GM21825 (cell line): ENCODE measurements around the gene SLC25A19.
A peak's percentile ranks its signal among the peaks of the same experiment; 100 is the strongest.
"Not testable (repeated sequence)": the region's sequence is repeated elsewhere in the genome, so short reads cannot be mapped to it uniquely, and the experiment has no call there.

ENCODE experiments used
- ATAC-seq: cut with Tn5 transposase; IDR thresholded peaks from one replicate; pipeline ENCODE4 v1.9.1; 2021; ENCODE audit warnings: mild to moderate bottlenecking, moderate library complexity; ENCODE audit not compliant: unreplicated experiment

SLC25A19 gene

GRCh38 chr17:75307957-75308731, 18.9 kb upstream of the SLC25A19 start:
- no peak for ATAC-seq

- ATAC-seq, result no peak
Measured at GRCh38 chr17:75301502-75302206, 12.4 kb upstream of the SLC25A19 start.

GRCh38 chr17:75301049-75301448, 11.8 kb upstream of the SLC25A19 start:
- no peak for ATAC-seq

GRCh38 chr17:75300280-75300679, 11.0 kb upstream of the SLC25A19 start:
- no peak for ATAC-seq

- ATAC-seq, result peak; percentile 59
Measured at GRCh38 chr17:75295201-75296158, 6.2 kb upstream of the SLC25A19 start.

- not testable (repeated sequence) for ATAC-seq
Measured at GRCh38 chr17:75292810-75293448, 3.7 kb upstream of the SLC25A19 start.

DNA sequence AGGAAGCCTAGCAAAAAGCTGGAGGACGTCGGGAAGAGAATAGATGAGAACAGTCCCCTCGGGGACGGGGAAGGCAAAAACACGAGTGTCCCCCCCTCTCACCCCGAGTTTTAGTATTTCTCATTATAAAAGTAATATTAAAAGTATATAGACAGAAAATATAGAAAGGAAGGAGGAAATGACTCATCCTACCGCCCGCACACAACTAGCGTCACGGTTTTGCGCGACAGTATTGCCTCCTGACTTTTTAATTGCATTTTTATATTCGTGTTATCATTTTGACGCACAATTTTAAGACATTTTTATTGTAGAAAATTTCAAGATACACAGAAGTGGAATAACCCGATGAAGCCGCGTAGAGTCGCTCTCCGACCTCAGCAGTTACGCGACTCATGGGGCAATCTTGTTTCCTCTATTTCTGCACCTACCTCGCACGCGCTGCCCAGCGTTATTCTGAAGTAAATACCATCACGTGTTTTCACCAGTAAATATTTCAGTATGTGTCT, 652 bp upstream of the SLC25A19 start:
- peak; percentile 31 for ATAC-seq

GRCh38 chr17:75288770-75289114, 491 bp downstream of the SLC25A19 start:
- ATAC-seq, result no peak

- no peak for ATAC-seq
Measured at GRCh38 chr17:75288359-75288758, 874 bp downstream of the SLC25A19 start.

DNA sequence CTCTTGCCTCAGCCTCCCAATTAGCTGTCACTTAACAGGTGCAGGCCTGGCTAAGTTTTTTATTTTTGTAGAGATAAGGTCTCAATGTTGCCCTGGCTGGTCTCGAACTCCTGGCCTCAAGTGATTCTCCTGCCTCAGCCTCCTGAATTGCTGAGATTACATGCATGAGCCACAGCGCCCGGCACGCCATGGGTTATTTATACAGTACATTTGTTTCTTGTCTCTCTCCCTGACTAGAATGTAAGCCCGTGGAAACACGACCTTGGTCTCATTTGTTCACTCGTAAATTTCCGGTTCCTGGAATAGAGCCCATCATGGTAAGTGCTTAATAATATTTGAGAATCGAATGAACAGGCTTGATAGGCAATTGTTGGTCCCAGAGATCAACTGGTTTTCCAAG, 2.0 kb downstream of the SLC25A19 start:
- no peak for ATAC-seq

- ATAC-seq, result no peak
Measured at GRCh38 chr17:75285123-75285522, 4.1 kb downstream of the SLC25A19 start.

DNA sequence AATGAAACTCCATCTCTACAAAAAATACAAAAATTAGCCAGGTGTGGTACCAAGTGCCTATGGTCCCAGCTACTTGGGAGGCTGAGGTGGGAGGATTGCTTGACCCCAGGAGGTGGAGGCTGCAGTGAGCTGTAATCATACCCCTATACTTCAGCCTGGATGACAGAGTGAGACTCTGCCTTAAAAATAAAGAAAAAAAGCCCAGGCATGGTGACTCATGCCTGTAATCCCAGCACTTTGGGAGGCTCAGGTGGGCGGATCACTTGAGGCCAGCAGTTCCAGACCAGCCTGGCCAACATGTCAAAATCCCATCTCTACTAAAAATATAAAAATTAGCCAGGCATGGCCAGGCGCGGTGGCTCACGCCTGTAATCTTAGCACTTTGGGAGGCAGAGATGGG, 9.0 kb downstream of the SLC25A19 start:
- not testable (repeated sequence) for ATAC-seq

DNA sequence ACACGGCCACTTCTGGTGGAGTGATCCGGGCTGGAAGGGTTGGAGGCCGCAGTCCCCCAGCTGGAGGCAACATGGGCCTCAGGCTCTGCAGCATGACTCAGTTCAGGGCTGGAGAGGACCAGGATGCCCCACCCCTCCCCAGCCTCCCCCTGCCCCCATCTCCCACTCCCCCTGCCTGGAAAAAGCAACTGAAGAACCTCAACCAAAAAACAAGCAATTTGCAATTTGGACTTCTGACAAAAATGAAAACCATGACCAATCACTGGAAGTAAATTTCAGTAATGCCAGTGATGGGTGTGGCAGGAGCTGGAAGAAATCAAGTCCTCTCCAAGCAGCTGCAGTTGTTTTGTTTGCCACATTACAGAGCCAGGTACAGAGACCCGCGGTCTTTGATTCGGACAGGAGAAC, 11.6 kb downstream of the SLC25A19 start:
- no peak for ATAC-seq

DNA sequence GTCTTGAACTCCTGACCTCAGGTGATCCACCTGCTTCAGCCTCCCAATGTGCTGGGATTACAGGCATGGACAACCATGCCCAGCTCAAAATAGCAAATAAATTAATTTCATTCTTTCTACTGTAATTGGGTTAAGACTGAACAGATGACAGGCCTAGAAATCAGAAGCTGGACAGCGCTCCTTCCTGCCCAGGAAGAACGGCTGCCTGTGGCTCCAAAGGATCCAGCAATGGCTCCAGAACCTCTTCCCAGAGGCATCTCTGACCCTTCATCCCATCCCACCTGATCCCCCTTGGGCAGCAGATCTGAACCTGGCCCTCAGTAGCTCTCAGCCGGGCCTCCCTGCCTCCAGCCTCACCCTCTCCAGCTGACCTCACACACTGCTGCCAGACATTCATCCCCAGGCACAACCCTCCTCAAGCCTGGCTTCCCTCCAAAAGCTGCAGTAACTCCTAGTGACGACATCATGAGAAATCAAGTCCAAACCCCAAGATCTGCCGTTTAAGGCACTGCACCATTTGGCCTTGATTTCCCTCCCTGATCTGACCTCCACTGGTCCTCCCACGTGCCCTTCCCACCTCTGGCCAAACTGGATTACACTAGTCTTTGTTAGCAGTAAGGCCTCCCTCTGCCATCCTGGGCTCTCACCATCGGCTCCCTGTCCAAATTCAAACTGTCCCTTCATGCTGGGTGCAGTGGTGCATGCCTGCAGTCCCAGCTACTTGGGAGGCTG, 15.1 kb downstream of the SLC25A19 start:
- no peak for ATAC-seq

DNA sequence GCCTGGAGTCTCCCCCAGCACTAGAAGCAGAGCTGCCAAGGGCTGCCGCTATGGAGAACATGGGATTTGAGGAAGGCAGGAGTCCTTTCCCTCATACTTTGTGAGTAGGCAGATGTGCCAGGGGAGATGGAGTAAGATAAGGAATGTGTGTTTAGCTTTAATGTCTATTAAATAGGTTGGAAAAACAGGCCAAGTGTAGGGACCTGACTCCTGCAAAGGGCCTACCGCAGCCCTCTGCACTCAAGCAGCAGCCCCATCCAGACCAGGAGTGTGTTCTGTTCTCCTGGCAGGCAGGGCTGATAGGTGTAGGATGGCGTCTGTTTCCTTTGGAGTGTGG, 16.4 kb downstream of the SLC25A19 start:
- ATAC-seq, result no peak

- ATAC-seq, result no peak
Measured at GRCh38 chr17:75271955-75272847, 17.0 kb downstream of the SLC25A19 start.

GRCh38 chr17:75271233-75271954, 17.8 kb downstream of the SLC25A19 start:
- ATAC-seq, result peak; percentile 70

DNA sequence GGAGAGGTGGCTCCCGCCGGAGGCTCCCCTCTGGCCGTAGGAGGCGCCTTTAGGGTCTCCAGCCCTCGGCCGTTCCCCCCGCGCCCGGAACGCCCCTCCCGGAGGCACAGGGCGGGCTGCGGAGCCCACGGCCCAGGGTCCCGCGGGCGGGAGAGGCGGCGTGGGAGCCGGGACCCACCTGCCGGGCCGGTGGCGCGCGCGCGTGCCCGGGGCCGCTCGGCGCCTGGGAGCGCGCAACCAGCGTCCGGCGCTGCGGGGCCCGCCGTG, 18.3 kb downstream of the SLC25A19 start, which contains the start of gene MIF4GD:
Gene MIF4GD (minus strand): TSS at position 266 of the 267 bp plus-strand sequence. CDS start 1,036 bp downstream, outside the sequence.
- peak; percentile 18 for ATAC-seq
